ENCODE data around the gene CDC5L. TPM values are rescaled to one million over a fixed set of nuclear protein-coding genes. Genes with fewer than 3 reads are reported as not detected.

CDC5L gene
- total RNA-seq, 4 donors from 2014 or later, result 17.8 to 24.7 (median 20.8) TPM

DNA sequence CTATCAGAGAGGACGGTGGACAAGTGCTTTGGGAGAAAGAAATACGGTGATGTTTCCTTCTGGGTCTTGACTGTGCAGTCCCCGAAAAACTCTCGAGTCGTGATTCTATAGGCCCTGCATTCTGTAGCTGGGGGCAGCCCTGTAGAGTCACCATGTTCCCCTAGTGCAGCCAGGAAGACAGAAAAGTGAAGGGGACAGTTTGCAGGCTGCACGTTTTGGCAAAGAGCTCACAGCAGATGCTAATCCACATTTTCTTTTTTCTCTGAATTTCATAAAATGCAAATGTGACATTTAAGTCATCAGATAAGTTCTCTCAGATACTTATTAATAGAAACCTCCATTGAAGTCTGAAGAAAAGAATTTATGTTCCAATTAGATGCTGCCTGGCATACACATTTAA lies 25.6 kb upstream of the CDC5L start:
- Histone ChIP-seq H3K4me1 (no peaks in the 10 kb centered on the region), H3K4me3 (replicated peaks in 1 of 3) (no peak overlapping the region), H3K9me3 (no peaks in the 10 kb centered on the region), H3K27ac (no peak overlapping the region), H3K36me3 (no peaks in the 10 kb centered on the region), H3K27me3 (no peaks in the 10 kb centered on the region)
- intact Hi-C loops (cut with DNase I), result no loop called here
- 77 to 82% methylated on average over 6 of the region's 6 CpGs for WGBS, 2 donors
- TF ChIP-seq POLR2A (IDR thresholded peaks at IDR 0.05) (no peak), CTCF (IDR thresholded peaks at IDR 0.05) (no peak)
- DNase-seq, result no peak

GRCh38 chr6:44363377-44363926 lies 24.1 kb upstream of the CDC5L start:
- no peak for DNase-seq
- no peak overlapping the region for H3K4me3 ChIP-seq (replicated peaks in 1 of 3)
- H3K27ac ChIP-seq, result no peak overlapping the region
- WGBS, 2 donors, result 92 to 95% methylated on average over 3 of the region's 3 CpGs
- H3K27me3 ChIP-seq, result no peaks in the 10 kb centered on the region
- H3K4me1 ChIP-seq, result no peaks in the 10 kb centered on the region
- intact Hi-C loops (cut with DNase I), result no loop called here
- H3K9me3 ChIP-seq, result no peaks in the 10 kb centered on the region
- H3K36me3 ChIP-seq, result no peaks in the 10 kb centered on the region
- no peak for TF ChIP-seq POLR2A (IDR thresholded peaks at IDR 0.05)
- TF ChIP-seq CTCF (IDR thresholded peaks at IDR 0.05), result no peak

DNA sequence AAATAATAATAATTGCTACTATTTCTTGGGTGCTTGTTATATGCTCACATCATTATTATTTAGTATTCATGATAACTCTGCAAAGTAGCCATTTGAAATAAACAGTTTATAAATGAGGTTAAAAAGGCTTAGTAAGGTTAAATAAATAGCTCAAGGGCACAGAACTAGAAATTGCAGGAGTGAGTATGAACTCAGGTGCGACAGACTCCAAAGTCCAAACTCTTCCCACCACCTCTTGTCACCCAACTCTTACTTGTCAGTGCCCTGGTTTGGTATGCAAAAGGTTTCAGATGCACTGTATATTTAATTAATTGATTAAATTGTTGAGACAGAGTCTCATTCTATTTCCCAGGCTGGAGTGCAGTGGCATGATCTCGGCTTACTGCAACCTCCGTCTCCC lies 20.7 kb upstream of the CDC5L start:
- no peak for DNase-seq
- intact Hi-C loops (cut with DNase I), result no loop called here
- H3K4me3 ChIP-seq (replicated peaks in 1 of 3), result no peak overlapping the region
- H3K36me3 ChIP-seq, result no peaks in the 10 kb centered on the region
- H3K4me1 ChIP-seq, result no peaks in the 10 kb centered on the region
- WGBS, 2 donors, result 86 to 96% methylated on average over 3 of the region's 3 CpGs
- TF ChIP-seq POLR2A (IDR thresholded peaks at IDR 0.05), result no peak
- TF ChIP-seq CTCF (IDR thresholded peaks at IDR 0.05), result no peak
- H3K27me3 ChIP-seq, result no peaks in the 10 kb centered on the region
- H3K27ac ChIP-seq, result no peak overlapping the region
- H3K9me3 ChIP-seq, result no peaks in the 10 kb centered on the region

- Histone ChIP-seq H3K27ac (no peak overlapping the region), H3K9me3 (no peaks in the 10 kb centered on the region), H3K27me3 (no peaks in the 10 kb centered on the region), H3K36me3 (no peaks in the 10 kb centered on the region), H3K4me3 (replicated peaks in 1 of 3) (no peak overlapping the region), H3K4me1 (no peaks in the 10 kb centered on the region)
- no peak for TF ChIP-seq POLR2A (IDR thresholded peaks at IDR 0.05)
- no peak for TF ChIP-seq CTCF (IDR thresholded peaks at IDR 0.05)
- DNase-seq, result no peak
- WGBS, 2 donors, result 38 to 42% methylated on average over 2 of the region's 2 CpGs
- intact Hi-C loops (cut with DNase I), result no loop called here
Measured at GRCh38 chr6:44367681-44368080, 19.8 kb upstream of the CDC5L start.

- 66 to 72% methylated on average over 3 of the region's 3 CpGs for WGBS, 2 donors
- TF ChIP-seq CTCF (IDR thresholded peaks at IDR 0.05) (no peak), POLR2A (IDR thresholded peaks at IDR 0.05) (no peak)
- Histone ChIP-seq H3K9me3 (no peaks in the 10 kb centered on the region), H3K4me1 (no peaks in the 10 kb centered on the region), H3K27me3 (no peaks in the 10 kb centered on the region), H3K27ac (no peak overlapping the region), H3K36me3 (no peaks in the 10 kb centered on the region), H3K4me3 (replicated peaks in 1 of 3) (no peak overlapping the region)
- intact Hi-C loops (cut with DNase I), result no loop called here
- no peak for DNase-seq
Measured at GRCh38 chr6:44373051-44373450, 14.5 kb upstream of the CDC5L start.

Measured in thyroid gland (tissue), 4 donors.